AG04450 (cell line): ENCODE results near the gene RAMP3. TPM values are rescaled to one million over a fixed set of nuclear protein-coding genes. Genes with fewer than 3 reads are reported as not detected.

ENCODE experiments used
- CTCF ChIA-PET: fragments of 300-600, 350-600 bp; formaldehyde crosslinking; extraction: SDS; loops from one replicate; lab custom pipeline; 2022; ENCODE audit warnings: antibody characterized with exemption, inconsistent platforms; lab: Charles Lee
- POLR2A ChIA-PET: fragments of 350-600 bp; formaldehyde crosslinking; extraction: SDS; loops from one replicate; lab custom pipeline; 2021; ENCODE audit warnings: antibody characterized with exemption, inconsistent platforms; lab: Yijun Ruan, JAX
- DNase-seq: peaks from one replicate; pipeline ENCODE4 v3.0.0-alpha.2; 2011; ENCODE audit warnings: low read depth, low spot score
- H3K27ac ChIP-seq: one replicate; pipeline ENCODE4 v1.5.1; 2012; ENCODE audit warnings: low read depth, low read length, control low read depth
- H3K27me3 ChIP-seq: one replicate; pipeline ENCODE4 v1.6.0; 2012; ENCODE audit warnings: low read length; ENCODE audit not compliant: control insufficient read depth, insufficient read depth
- H3K4me3 ChIP-seq: 2 replicates; pipeline ENCODE4 v1.5.1; 2011; ENCODE audit warnings: mild to moderate bottlenecking, low read depth, low read length, control low read depth
- H3K9me3 ChIP-seq: 2 replicates; pipeline ENCODE4 v1.5.1; 2012; ENCODE audit warnings: low read length; ENCODE audit not compliant: control insufficient read depth, insufficient read depth
- polyA plus RNA-seq: library from polyadenylated mRNA; depleted of rRNA; stranded (reverse); fragments of >200 nt; gene quantifications from 2 replicates; pipeline ENCODE4 v1.2.3, GENCODE V29; 2011
- TF ChIP-seq, protein P1 (sequence below): IDR thresholded peaks from 2 replicates; pipeline ENCODE4 v1.5.1; 2011; ENCODE audit warnings: low read depth, low read length, control low read depth, inconsistent platforms

RAMP3 gene
- polyA plus RNA-seq, 1 experiment = not detected

DNA sequence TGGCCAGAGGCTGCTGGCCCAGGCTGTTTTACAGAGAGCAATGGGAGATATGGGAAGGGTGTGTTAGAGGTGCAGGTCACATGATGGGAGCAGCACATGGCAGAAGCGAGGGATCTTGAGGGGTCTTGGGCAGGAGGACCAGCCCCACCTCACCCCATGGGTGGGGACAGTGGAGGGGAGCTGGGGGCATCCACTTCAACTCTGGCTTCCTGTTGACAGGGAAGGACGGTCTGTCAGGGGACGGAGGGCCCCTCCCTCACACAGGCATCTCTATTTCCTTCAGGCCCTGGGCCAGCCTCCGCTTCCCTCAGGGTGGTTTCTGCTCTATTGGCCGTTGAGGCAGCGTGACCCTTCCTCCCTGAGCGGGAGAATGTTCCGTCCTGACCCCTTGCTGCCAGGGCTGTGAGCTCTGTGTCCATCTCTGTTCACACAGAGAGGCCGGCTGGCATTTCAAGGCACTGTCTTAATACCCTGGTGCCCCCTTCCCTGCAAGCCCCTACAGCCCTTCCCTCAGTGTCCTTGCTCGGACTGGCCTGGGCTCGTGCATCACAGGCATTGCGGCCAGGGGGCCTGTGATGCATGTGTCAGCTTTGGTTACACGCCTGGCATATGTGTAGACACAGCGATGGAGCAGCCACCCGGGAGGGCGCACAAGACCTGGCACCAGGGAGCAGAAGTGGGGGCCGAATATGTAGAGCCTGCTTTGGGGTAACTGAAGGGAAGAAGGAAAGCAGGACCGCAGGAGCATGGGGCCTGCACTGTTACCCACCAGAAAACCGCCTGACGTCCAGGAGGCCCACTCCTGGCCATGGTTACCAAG is 31.8 kb downstream of the RAMP3 start:
- no peak overlapping the region for H3K4me3 ChIP-seq
- peaks cover 16% of the 10 kb centered on the region for H3K27me3 ChIP-seq
- H3K9me3 ChIP-seq = no peaks in the 10 kb centered on the region
- ChIA-PET CTCF (no interaction called here), POLR2A (no interaction called here)
- no peak for DNase-seq
- H3K27ac ChIP-seq = no peak overlapping the region
- TF ChIP-seq, protein P1, sequence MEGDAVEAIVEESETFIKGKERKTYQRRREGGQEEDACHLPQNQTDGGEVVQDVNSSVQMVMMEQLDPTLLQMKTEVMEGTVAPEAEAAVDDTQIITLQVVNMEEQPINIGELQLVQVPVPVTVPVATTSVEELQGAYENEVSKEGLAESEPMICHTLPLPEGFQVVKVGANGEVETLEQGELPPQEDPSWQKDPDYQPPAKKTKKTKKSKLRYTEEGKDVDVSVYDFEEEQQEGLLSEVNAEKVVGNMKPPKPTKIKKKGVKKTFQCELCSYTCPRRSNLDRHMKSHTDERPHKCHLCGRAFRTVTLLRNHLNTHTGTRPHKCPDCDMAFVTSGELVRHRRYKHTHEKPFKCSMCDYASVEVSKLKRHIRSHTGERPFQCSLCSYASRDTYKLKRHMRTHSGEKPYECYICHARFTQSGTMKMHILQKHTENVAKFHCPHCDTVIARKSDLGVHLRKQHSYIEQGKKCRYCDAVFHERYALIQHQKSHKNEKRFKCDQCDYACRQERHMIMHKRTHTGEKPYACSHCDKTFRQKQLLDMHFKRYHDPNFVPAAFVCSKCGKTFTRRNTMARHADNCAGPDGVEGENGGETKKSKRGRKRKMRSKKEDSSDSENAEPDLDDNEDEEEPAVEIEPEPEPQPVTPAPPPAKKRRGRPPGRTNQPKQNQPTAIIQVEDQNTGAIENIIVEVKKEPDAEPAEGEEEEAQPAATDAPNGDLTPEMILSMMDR = no peak

DNA sequence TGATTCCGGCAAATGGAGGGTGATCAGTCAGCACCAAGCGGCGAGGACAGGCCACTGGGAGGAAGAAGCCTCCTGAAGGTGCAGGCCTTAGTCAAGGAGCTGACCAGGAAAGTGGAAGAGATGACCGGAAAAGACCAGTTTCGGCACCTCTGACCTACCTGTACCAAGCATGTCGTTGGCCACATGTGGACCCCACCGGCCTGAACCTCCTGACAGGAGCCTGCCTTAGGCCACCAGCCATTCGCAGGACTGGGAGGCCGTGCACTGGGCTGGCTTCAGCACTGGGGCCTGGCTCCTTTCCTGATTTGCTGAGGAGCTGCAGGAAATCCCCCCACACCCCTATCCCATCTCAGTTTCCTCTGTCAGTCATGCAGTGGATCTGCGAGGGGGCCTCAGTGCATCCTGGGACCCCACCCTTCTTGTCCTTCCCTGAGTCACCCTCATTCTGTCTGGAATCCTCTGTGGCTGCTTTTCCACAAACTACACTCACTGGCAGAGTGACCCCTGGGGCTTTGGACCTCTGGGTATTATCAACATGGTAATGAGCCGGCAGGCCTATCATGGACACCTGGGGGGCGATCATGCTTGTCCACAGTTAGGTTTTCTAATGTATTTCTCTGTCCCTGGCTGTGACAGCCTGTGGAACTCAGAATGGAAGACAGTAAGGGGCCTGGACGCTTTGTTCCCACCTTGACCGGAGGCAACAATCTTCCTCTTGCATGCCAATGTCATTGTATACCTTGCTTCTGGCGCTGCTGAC is 33.0 kb downstream of the RAMP3 start:
- ChIA-PET CTCF (no interaction called here), POLR2A (no interaction called here)
- peaks cover 16% of the 10 kb centered on the region for H3K27me3 ChIP-seq
- H3K4me3 ChIP-seq = no peak overlapping the region
- TF ChIP-seq, protein P1 = no peak
- H3K9me3 ChIP-seq = no peaks in the 10 kb centered on the region
- no peak for DNase-seq
- H3K27ac ChIP-seq = no peak overlapping the region

DNA sequence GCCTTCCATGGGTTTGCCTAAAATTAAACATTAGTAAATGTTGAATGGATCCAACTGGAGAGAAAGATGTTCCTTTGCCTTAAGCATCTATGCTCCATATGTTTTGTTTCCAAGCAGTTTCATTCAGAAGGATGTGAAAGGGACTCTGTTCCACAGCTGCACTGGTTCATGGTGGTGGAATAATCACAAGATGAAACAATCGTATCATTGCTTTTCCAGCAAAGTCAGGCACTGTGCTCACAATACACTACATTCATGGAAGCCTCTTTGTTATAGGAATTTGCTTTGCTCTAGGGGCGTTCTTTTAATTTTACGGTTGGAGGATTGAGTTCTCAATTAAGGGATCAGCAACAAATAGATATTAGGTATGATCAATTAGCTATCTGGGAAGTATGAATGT is 33.8 kb downstream of the RAMP3 start:
- H3K27ac ChIP-seq = no peak overlapping the region
- DNase-seq = no peak
- TF ChIP-seq, protein P1 = no peak
- POLR2A ChIA-PET = no interaction called here
- no peaks in the 10 kb centered on the region for H3K9me3 ChIP-seq
- CTCF ChIA-PET = no interaction called here
- H3K4me3 ChIP-seq = no peak overlapping the region
- H3K27me3 ChIP-seq = peaks cover 16% of the 10 kb centered on the region

DNA sequence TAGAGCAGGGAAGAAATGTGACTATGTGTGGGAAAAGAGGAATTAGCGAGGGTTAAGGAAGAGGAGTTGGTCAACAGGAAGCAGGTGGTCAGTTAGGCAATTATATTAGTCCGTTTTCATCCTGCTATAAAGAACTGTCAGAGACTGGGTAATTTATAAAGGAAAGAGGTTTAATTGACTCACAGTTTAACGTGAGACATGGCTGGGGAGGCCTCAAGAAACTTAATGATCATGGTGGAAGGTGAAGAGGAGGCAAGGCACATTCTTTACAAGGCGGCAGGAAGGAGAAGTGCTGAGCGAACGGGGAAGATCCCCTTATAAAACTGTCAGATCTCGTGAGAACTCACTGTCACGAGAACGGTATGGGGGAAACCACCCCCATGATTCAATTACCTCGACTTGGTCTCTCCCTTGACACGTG is 35.0 kb downstream of the RAMP3 start:
- H3K4me3 ChIP-seq = no peak overlapping the region
- H3K27ac ChIP-seq = no peak overlapping the region
- DNase-seq = no peak
- H3K9me3 ChIP-seq = no peaks in the 10 kb centered on the region
- ChIA-PET CTCF (no interaction called here), POLR2A (no interaction called here)
- TF ChIP-seq, protein P1 = no peak
- H3K27me3 ChIP-seq = peaks cover 16% of the 10 kb centered on the region

DNA sequence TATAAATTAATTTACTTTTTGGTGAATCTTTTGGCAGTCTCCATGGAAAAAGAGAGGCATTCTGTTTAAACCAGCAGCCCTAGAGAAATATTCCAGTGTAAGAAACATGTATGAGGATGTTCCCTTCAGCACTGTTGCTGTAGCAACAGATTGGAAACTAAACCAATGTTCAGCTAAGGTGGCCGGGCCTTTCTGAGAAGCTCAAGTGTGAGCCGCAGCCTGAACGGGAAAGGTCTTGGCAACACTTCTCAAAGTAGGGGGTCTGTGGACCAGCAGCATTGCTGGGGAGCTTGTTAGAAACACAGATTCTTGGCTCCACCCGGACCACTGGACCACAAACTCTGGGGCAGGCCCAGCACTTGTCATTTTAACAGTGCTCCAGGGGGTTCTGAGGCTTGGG is 36.2 kb downstream of the RAMP3 start:
- no peak overlapping the region for H3K4me3 ChIP-seq

More for the DNA sequence above, 36.2 kb downstream of the RAMP3 start:
- POLR2A ChIA-PET = no interaction called here
- CTCF ChIA-PET = no interaction called here
- peaks cover 17% of the 10 kb centered on the region for H3K27me3 ChIP-seq
- no peak overlapping the region for H3K27ac ChIP-seq
- DNase-seq = no peak
- TF ChIP-seq, protein P1 = no peak
- no peaks in the 10 kb centered on the region for H3K9me3 ChIP-seq
